Trophoblast cell (in vitro differentiated cells and primary cell): ENCODE measurements around the gene FBXL17.

ENCODE experiments used
- DNase-seq, 2 donors: peaks; one replicate each; pipeline ENCODE4 v3.0.0-alpha.2; 2016
- H2AFZ ChIP-seq: 2 replicates; pipeline ENCODE4 v1.6.1; 2013; ENCODE audit warnings: low read length, moderate library complexity, mild to moderate bottlenecking; ENCODE audit not compliant: insufficient read depth, poor library complexity
- H2AK5ac ChIP-seq: 2 replicates; pipeline ENCODE4 v1.6.1; 2013; ENCODE audit warnings: mild to moderate bottlenecking, low read length
- H2BK120ac ChIP-seq: 2 replicates; pipeline ENCODE4 v1.6.1; 2013; ENCODE audit warnings: low read length, mild to moderate bottlenecking, moderate library complexity; ENCODE audit not compliant: insufficient read depth, poor library complexity
- H2BK12ac ChIP-seq: 2 replicates; pipeline ENCODE4 v1.6.1; 2013; ENCODE audit warnings: mild to moderate bottlenecking, low read length, moderate library complexity
- H2BK5ac ChIP-seq: 2 replicates; pipeline ENCODE4 v1.6.1; 2013; ENCODE audit warnings: low read length, low read depth, moderate library complexity, mild to moderate bottlenecking; ENCODE audit not compliant: poor library complexity
- H3K14ac ChIP-seq: 2 replicates; pipeline ENCODE4 v1.6.1; 2013; ENCODE audit warnings: mild to moderate bottlenecking, low read length
- H3K18ac ChIP-seq: 2 replicates; pipeline ENCODE4 v1.6.1; 2013; ENCODE audit warnings: mild to moderate bottlenecking, low read length
- H3K23ac ChIP-seq: 2 replicates; pipeline ENCODE4 v1.6.1; 2013; ENCODE audit warnings: low read length
- H3K27ac ChIP-seq: 2 replicates; pipeline ENCODE4 v1.5.1; 2013; ENCODE audit warnings: low read depth, mild to moderate bottlenecking, inconsistent platforms, low read length, moderate library complexity
- H3K27me3 ChIP-seq: 2 replicates; pipeline ENCODE4 v1.6.1; 2013; ENCODE audit warnings: inconsistent platforms, mild to moderate bottlenecking, low read length, moderate library complexity; ENCODE audit not compliant: insufficient read depth
- H3K36me3 ChIP-seq, 2 experiments: 1 replicate in 1 of 2; 2 replicates in 1 of 2; pipeline ENCODE4 v1.6.1; 2013; ENCODE audit warnings: low read length in 2 of 2, mild to moderate bottlenecking in 2 of 2, moderate library complexity in 1 of 2; ENCODE audit not compliant: insufficient read depth in 2 of 2, control insufficient read depth in 1 of 2
- H3K4ac ChIP-seq: 2 replicates; pipeline ENCODE4 v1.6.1; 2013; ENCODE audit warnings: low read depth, mild to moderate bottlenecking, low read length, moderate library complexity
- H3K4me1 ChIP-seq, 2 experiments: 1 replicate in 1 of 2; 2 replicates in 1 of 2; pipeline ENCODE4 v1.6.1; 2013; ENCODE audit warnings: low read length in 2 of 2, mild to moderate bottlenecking in 2 of 2, moderate library complexity in 1 of 2; ENCODE audit not compliant: insufficient read depth in 2 of 2, control insufficient read depth in 1 of 2
- H3K4me2 ChIP-seq: 2 replicates; pipeline ENCODE4 v1.6.1; 2013; ENCODE audit warnings: inconsistent platforms, mild to moderate bottlenecking, low read length, moderate library complexity
- H3K4me3 ChIP-seq: 2 replicates; pipeline ENCODE4 v1.5.1; 2013; ENCODE audit warnings: mild to moderate bottlenecking, low read depth, low read length, inconsistent platforms
- H3K79me1 ChIP-seq: one replicate; pipeline ENCODE4 v1.6.1; 2013; ENCODE audit warnings: low read length
- H3K79me2 ChIP-seq: 2 replicates; pipeline ENCODE4 v1.6.1; 2013; ENCODE audit warnings: low read length, mild to moderate bottlenecking; ENCODE audit not compliant: control insufficient read depth, insufficient read depth, poor library complexity
- H3K9ac ChIP-seq: 2 replicates; pipeline ENCODE4 v1.6.1; 2013; ENCODE audit warnings: mild to moderate bottlenecking, low read length
- H3K9me3 ChIP-seq: 2 replicates; pipeline ENCODE4 v1.6.1; 2013; ENCODE audit warnings: low read depth, mild to moderate bottlenecking, control low read depth, inconsistent platforms, low read length; ENCODE audit not compliant: insufficient read depth
- H4K12ac ChIP-seq: 2 replicates; pipeline ENCODE4 v1.6.1; 2013; ENCODE audit warnings: low read depth, mild to moderate bottlenecking, low read length, moderate library complexity
- H4K8ac ChIP-seq: 2 replicates; pipeline ENCODE4 v1.6.1; 2013; ENCODE audit warnings: low read depth, mild to moderate bottlenecking, low read length, moderate library complexity
- H4K91ac ChIP-seq: one replicate; pipeline ENCODE4 v1.6.1; 2013; ENCODE audit warnings: low read depth, mild to moderate bottlenecking, low read length, moderate library complexity
- WGBS: extraction: QIAGEN DNeasy Blood & Tissue Kit; methylation state at CpG from one replicate; pipeline ENCODE4 v1.1.7; 2013; ENCODE audit warnings: missing lambda C conversion rate; ENCODE audit not compliant: insufficient read length, insufficient coverage; ENCODE audit errors: extremely low coverage; 5-methylcytosine and 5-hydroxymethylcytosine counted together

FBXL17 gene

GRCh38 chr5:108334225-108334624 is 47.7 kb downstream of the FBXL17 start:
- Histone ChIP-seq H3K18ac (no peak overlapping the region), H3K27ac (no peak overlapping the region), H2BK120ac (no peak overlapping the region), H4K91ac (no peak overlapping the region), H3K36me3 (no peaks in the 10 kb centered on the region), H3K27me3 (no peaks in the 10 kb centered on the region), H2AK5ac (no peak overlapping the region), H4K12ac (no peak overlapping the region), H2BK12ac (no peak overlapping the region), H3K4me1 (no peaks in the 10 kb centered on the region), H3K9ac (no peak overlapping the region), H3K4me2 (no peak overlapping the region), H3K4me3 (no peak overlapping the region), H4K8ac (no peak overlapping the region), H2BK5ac (no peak overlapping the region), H3K9me3 (no peaks in the 10 kb centered on the region), H3K23ac (no peak overlapping the region), H3K14ac (no peak overlapping the region), H2AFZ (no peak overlapping the region), H3K79me1 (no peaks in the 10 kb centered on the region), H3K79me2 (no peaks in the 10 kb centered on the region), H3K4ac (no peak overlapping the region)
- no peak for DNase-seq
- no CpG with 5 or more reads among the region's 2 CpGs for WGBS

GRCh38 chr5:108326982-108327381 is 54.9 kb downstream of the FBXL17 start:
- Histone ChIP-seq H3K79me2 (no peaks in the 10 kb centered on the region), H3K36me3 (no peaks in the 10 kb centered on the region), H3K79me1 (no peaks in the 10 kb centered on the region), H2BK5ac (no peak overlapping the region), H3K4me2 (no peak overlapping the region), H3K27me3 (no peaks in the 10 kb centered on the region), H3K9ac (no peak overlapping the region), H3K4ac (no peak overlapping the region), H3K4me3 (no peak overlapping the region), H3K27ac (no peak overlapping the region), H4K91ac (no peak overlapping the region), H3K9me3 (no peaks in the 10 kb centered on the region), H3K18ac (no peak overlapping the region), H3K23ac (no peak overlapping the region), H3K14ac (no peak overlapping the region), H2AFZ (no peak overlapping the region), H4K12ac (no peak overlapping the region), H2BK120ac (no peak overlapping the region), H2AK5ac (no peak overlapping the region), H4K8ac (no peak overlapping the region), H2BK12ac (no peak overlapping the region), H3K4me1 (no peaks in the 10 kb centered on the region)
- no peak for DNase-seq

- H2BK120ac ChIP-seq = no peak overlapping the region
- no peak overlapping the region for H3K4me3 ChIP-seq
- no peak overlapping the region for H3K18ac ChIP-seq
- H2BK12ac ChIP-seq = no peak overlapping the region
- H4K8ac ChIP-seq = no peak overlapping the region
- H3K4me1 ChIP-seq = no peaks in the 10 kb centered on the region
- H3K79me1 ChIP-seq = no peaks in the 10 kb centered on the region
- no peaks in the 10 kb centered on the region for H3K27me3 ChIP-seq
- no peak overlapping the region for H3K4ac ChIP-seq
- no peak overlapping the region for H4K12ac ChIP-seq
- H2AK5ac ChIP-seq = no peak overlapping the region
- H3K23ac ChIP-seq = no peak overlapping the region
- H3K9me3 ChIP-seq = no peaks in the 10 kb centered on the region
- no peak overlapping the region for H2AFZ ChIP-seq
- H3K4me2 ChIP-seq = no peak overlapping the region
- H3K36me3 ChIP-seq = no peaks in the 10 kb centered on the region
- H4K91ac ChIP-seq = no peak overlapping the region
- no peaks in the 10 kb centered on the region for H3K79me2 ChIP-seq
- H3K9ac ChIP-seq = no peak overlapping the region
- H2BK5ac ChIP-seq = no peak overlapping the region
- no peak overlapping the region for H3K14ac ChIP-seq
- DNase-seq = no peak
- no CpG with 5 or more reads among the region's 4 CpGs for WGBS
- no peak overlapping the region for H3K27ac ChIP-seq
Observed at GRCh38 chr5:108324886-108325285, 57.0 kb downstream of the FBXL17 start.

- Histone ChIP-seq H3K14ac (no peak overlapping the region), H3K4me3 (no peak overlapping the region), H2BK12ac (no peak overlapping the region), H3K23ac (no peak overlapping the region), H4K12ac (no peak overlapping the region), H3K27ac (no peak overlapping the region), H2BK120ac (no peak overlapping the region), H4K8ac (no peak overlapping the region), H3K79me1 (no peaks in the 10 kb centered on the region), H2BK5ac (no peak overlapping the region), H3K4ac (no peak overlapping the region), H2AK5ac (no peak overlapping the region), H4K91ac (no peak overlapping the region), H3K27me3 (no peaks in the 10 kb centered on the region), H3K18ac (no peak overlapping the region), H2AFZ (no peak overlapping the region), H3K4me1 (no peaks in the 10 kb centered on the region), H3K36me3 (no peaks in the 10 kb centered on the region), H3K9ac (no peak overlapping the region), H3K79me2 (no peaks in the 10 kb centered on the region), H3K9me3 (no peaks in the 10 kb centered on the region), H3K4me2 (no peak overlapping the region)
- WGBS = no CpG with 5 or more reads among the region's 1 CpG
- no peak for DNase-seq
Observed at GRCh38 chr5:108321341-108321740, 60.6 kb downstream of the FBXL17 start.

- H3K79me2 ChIP-seq = no peaks in the 10 kb centered on the region
- H2AFZ ChIP-seq = no peak overlapping the region
- no peak overlapping the region for H3K9ac ChIP-seq
- no peaks in the 10 kb centered on the region for H3K4me1 ChIP-seq
- no peak overlapping the region for H3K4me2 ChIP-seq
- H3K18ac ChIP-seq = no peak overlapping the region
- no peaks in the 10 kb centered on the region for H3K79me1 ChIP-seq
- H4K91ac ChIP-seq = no peak overlapping the region
- no peak overlapping the region for H3K4ac ChIP-seq
- no peak overlapping the region for H3K23ac ChIP-seq
- no peak overlapping the region for H3K27ac ChIP-seq
- no peak overlapping the region for H4K8ac ChIP-seq
- H2BK12ac ChIP-seq = no peak overlapping the region
- no peaks in the 10 kb centered on the region for H3K27me3 ChIP-seq
- no peak overlapping the region for H2BK120ac ChIP-seq
- H3K4me3 ChIP-seq = no peak overlapping the region
- no peak overlapping the region for H4K12ac ChIP-seq
- H2BK5ac ChIP-seq = no peak overlapping the region
- no peak for DNase-seq
- H3K36me3 ChIP-seq = no peaks in the 10 kb centered on the region
- H2AK5ac ChIP-seq = no peak overlapping the region
- H3K14ac ChIP-seq = no peak overlapping the region
- no peaks in the 10 kb centered on the region for H3K9me3 ChIP-seq
Observed at GRCh38 chr5:108320231-108320630, 61.7 kb downstream of the FBXL17 start.
